Measurements from ENCODE around the gene ZFP69.

GRCh38 chr1:40435471-40435870 is 41.6 kb upstream of the ZFP69 start:
- no peak for TF ChIP-seq POLR2A (IDR thresholded peaks at IDR 0.05; ENCODE audit: extremely low read depth, insufficient read length)
- TF ChIP-seq, protein P1, sequence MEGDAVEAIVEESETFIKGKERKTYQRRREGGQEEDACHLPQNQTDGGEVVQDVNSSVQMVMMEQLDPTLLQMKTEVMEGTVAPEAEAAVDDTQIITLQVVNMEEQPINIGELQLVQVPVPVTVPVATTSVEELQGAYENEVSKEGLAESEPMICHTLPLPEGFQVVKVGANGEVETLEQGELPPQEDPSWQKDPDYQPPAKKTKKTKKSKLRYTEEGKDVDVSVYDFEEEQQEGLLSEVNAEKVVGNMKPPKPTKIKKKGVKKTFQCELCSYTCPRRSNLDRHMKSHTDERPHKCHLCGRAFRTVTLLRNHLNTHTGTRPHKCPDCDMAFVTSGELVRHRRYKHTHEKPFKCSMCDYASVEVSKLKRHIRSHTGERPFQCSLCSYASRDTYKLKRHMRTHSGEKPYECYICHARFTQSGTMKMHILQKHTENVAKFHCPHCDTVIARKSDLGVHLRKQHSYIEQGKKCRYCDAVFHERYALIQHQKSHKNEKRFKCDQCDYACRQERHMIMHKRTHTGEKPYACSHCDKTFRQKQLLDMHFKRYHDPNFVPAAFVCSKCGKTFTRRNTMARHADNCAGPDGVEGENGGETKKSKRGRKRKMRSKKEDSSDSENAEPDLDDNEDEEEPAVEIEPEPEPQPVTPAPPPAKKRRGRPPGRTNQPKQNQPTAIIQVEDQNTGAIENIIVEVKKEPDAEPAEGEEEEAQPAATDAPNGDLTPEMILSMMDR (IDR thresholded peaks at IDR 0.05; ENCODE audit: low read depth, low read length) = no peak

Data from NB4 (cell line).